HCT116 (cell line): ENCODE results near the gene PRSS21. TPM values are rescaled to one million over a fixed set of nuclear protein-coding genes. Genes with fewer than 3 reads are reported as not detected.

Experiments used
- ATAC-seq: fragments of 200-7000 bp; cut with Tn5 transposase; 2 replicates; pipeline ENCODE4 v1.9.1; 2020; ENCODE audit warnings: mild to moderate bottlenecking, moderate library complexity
- BruUV-seq: library from RNA; stranded (reverse); fragments of 400-500 nt; replicated peaks from 2 replicates; lab custom pipeline; 2021; lab: Mats Ljungman, UMichigan
- CTCF ChIA-PET: fragments of 300-600 bp; sonication (Branson Sonifier 250); formaldehyde crosslinking; loops from one replicate; lab custom pipeline; 2021; ENCODE audit warnings: antibody characterized with exemption; lab: Charles Lee
- POLR2A ChIA-PET: fragments of 300-600, 350-600 bp; sonication (Branson Sonifier 250); formaldehyde crosslinking; loops from one replicate; lab custom pipeline; 2021; ENCODE audit warnings: antibody characterized with exemption; lab: Charles Lee
- RAD21 ChIA-PET, 2 experiments: fragments of 300-600 bp; sonication (Branson Sonifier 250); formaldehyde crosslinking; loops; one replicate each; lab custom pipeline; 2023; ENCODE audit warnings: low total read pairs in 2 of 2; ENCODE audit not compliant: uncharacterized antibody in 2 of 2, unreplicated experiment in 2 of 2, low non-redundant PET in 1 of 2; lab: Charles Lee
- DNase-seq: peaks from one replicate; pipeline ENCODE4 v3.0.0-alpha.2; 2010; ENCODE audit warnings: low read depth, low spot score
- H2AFZ ChIP-seq: fragments of 200-600 bp; shearing (Covaris generic), sonication (generic); 2 replicates; pipeline ENCODE4 v1.6.1; 2017; ENCODE audit warnings: low read depth, mixed run types, mixed read lengths, antibody characterized with exemption, low read length; ENCODE audit not compliant: poor library complexity, severe bottlenecking
- H3K27ac ChIP-seq: 2 replicates; pipeline ENCODE4 v1.5.1; 2012; ENCODE audit warnings: low read depth, low read length
- H3K27me3 ChIP-seq: fragments of 200-600 bp; sonication (generic); 2 replicates; pipeline ENCODE4 v1.6.1; 2016; ENCODE audit warnings: mixed run types, low read length, mixed read lengths; ENCODE audit not compliant: insufficient read depth
- H3K36me3 ChIP-seq, 2 experiments: fragments of 200-500 bp in 1 of 2; fragments of 200-600 bp in 1 of 2; sonication (Bioruptor generic) in 1 of 2; sonication (generic) in 1 of 2; 2 replicates each; pipeline versions ENCODE4 v1.5.1 to v1.6.1; 2014 to 2016; ENCODE audit warnings: low read length in 2 of 2, inconsistent platforms in 1 of 2, mixed read lengths in 1 of 2, mixed run types in 1 of 2; ENCODE audit not compliant: insufficient read depth in 2 of 2, control insufficient read depth in 1 of 2
- H3K4me1 ChIP-seq, 2 experiments: fragments of 200-600 bp in 1 of 2; sonication (generic) in 1 of 2; 2 replicates each; pipeline versions ENCODE4 v1.5.1 to v1.6.1; 2012 to 2017; ENCODE audit warnings: low read length in 2 of 2, inconsistent platforms in 1 of 2, mild to moderate bottlenecking in 1 of 2, mixed read lengths in 1 of 2, mixed run types in 1 of 2, moderate library complexity in 1 of 2; ENCODE audit not compliant: insufficient read depth in 2 of 2, control insufficient read depth in 1 of 2
- H3K4me2 ChIP-seq: fragments of 200-600 bp; sonication (generic); 2 replicates; pipeline ENCODE4 v1.6.1; 2017; ENCODE audit warnings: mixed run types, low read length, mixed read lengths
- H3K4me3 ChIP-seq, 2 experiments: fragments of 200-600 bp in 1 of 2; sonication (generic) in 1 of 2; replicated peaks in 1 of 2; 2 replicates each; pipeline ENCODE4 v1.5.1; 2011 to 2016; ENCODE audit warnings: low read length in 2 of 2, control low read depth in 1 of 2, low read depth in 1 of 2, mild to moderate bottlenecking in 1 of 2, mixed read lengths in 1 of 2, mixed run types in 1 of 2
- H3K79me2 ChIP-seq: fragments of 200-600 bp; sonication (generic); 2 replicates; pipeline ENCODE4 v1.6.1; 2017; ENCODE audit warnings: mild to moderate bottlenecking, mixed run types, low read length, moderate library complexity, mixed read lengths; ENCODE audit not compliant: insufficient read depth
- H3K9ac ChIP-seq: fragments of 200-600 bp; sonication (generic); 2 replicates; pipeline ENCODE4 v1.6.1; 2016; ENCODE audit warnings: low read length, mixed read lengths
- H3K9me2 ChIP-seq: fragments of 200-600 bp; sonication (generic), shearing (Covaris generic); 2 replicates; pipeline ENCODE4 v1.6.1; 2017; ENCODE audit warnings: mixed run types, mild to moderate bottlenecking, moderate library complexity; ENCODE audit not compliant: insufficient read depth
- H3K9me3 ChIP-seq, 2 experiments: fragments of 200-500 bp in 1 of 2; fragments of 200-600 bp in 1 of 2; sonication (Bioruptor generic) in 1 of 2; sonication (generic) in 1 of 2; 2 replicates each; pipeline ENCODE4 v1.6.1; 2014 to 2017; ENCODE audit warnings: low read length in 2 of 2, mixed read lengths in 2 of 2, inconsistent platforms in 1 of 2, low read depth in 1 of 2, mild to moderate bottlenecking in 1 of 2, mixed run types in 1 of 2, moderate library complexity in 1 of 2; ENCODE audit not compliant: control insufficient read depth in 1 of 2, insufficient read depth in 1 of 2
- H4K20me1 ChIP-seq: fragments of 200-600 bp; sonication (generic), shearing (Covaris generic); 2 replicates; pipeline ENCODE4 v1.6.1; 2017; ENCODE audit warnings: mixed run types, mild to moderate bottlenecking, moderate library complexity; ENCODE audit not compliant: insufficient read depth
- POLR2AphosphoS5 ChIP-seq: IDR thresholded peaks from 2 replicates; pipeline ENCODE4 v1.6.1; 2011; ENCODE audit warnings: mild to moderate bottlenecking, low read depth, low read length, moderate library complexity
- REST ChIP-seq: IDR thresholded peaks from 2 replicates; pipeline ENCODE4 v1.6.1; 2012; ENCODE audit warnings: low read depth
- intact Hi-C: fragments of 100-400 bp; cut with micrococcal nuclease; formaldehyde crosslinking; loops from 2 replicates; pipeline ENCODE4 v1.10.0; 2022
- total RNA-seq: library from RNA; stranded (reverse); gene quantifications from one replicate; pipeline ENCODE4 v1.2.1, GENCODE V29; 2021; ENCODE audit not compliant: unreplicated experiment

Gene PRSS21
- total RNA-seq, 1 experiment from 2014 or later, result 0.39 TPM

- no peak for TF ChIP-seq REST
Measured at GRCh38 chr16:2779151-2779920, 37.7 kb upstream of the PRSS21 start (continued).

GRCh38 chr16:2779978-2780898, 36.8 kb upstream of the PRSS21 start:
- Histone ChIP-seq H3K79me2 (peaks cover 27% of the 10 kb centered on the region), H3K9ac (no peak overlapping the region), H3K9me3 (no peaks in the 10 kb centered on the region), H3K27me3 (no peaks in the 10 kb centered on the region), H3K9me2 (no peaks in the 10 kb centered on the region), H4K20me1 (no peaks in the 10 kb centered on the region), H3K4me2 (no peak overlapping the region), H3K4me1 (peaks cover 11 to 23% of the 10 kb centered on the region in 2 experiments), H3K36me3 (peaks cover 0 to 4% of the 10 kb centered on the region in 2 experiments; a peak in 2 of 4 replicates), H3K27ac (no peak overlapping the region), H3K4me3 (no peak overlapping the region), H2AFZ (no peak overlapping the region)
- ATAC-seq, result no peak
- no peak for TF ChIP-seq POLR2AphosphoS5
- RAD21 ChIA-PET, result no interaction called here
- intact Hi-C loops, result no loop called here
- CTCF ChIA-PET, result interaction anchor here (1.1 kb wide), 1 partner anchor 139 kb away, joined by 3 read pairs; no protein-coding TSS in a partner anchor
- POLR2A ChIA-PET, result no interaction called here
- DNase-seq, result no peak
- BruUV-seq, result no TSS peak
